Suppressor macrophage treated with lipopolysaccharide for 1 hour (primary cell): Measurements from ENCODE around the gene CRABP1.
"Not testable (repeated sequence)": the region's sequence is repeated elsewhere in the genome, so short reads cannot be mapped to it uniquely, and the experiment has no call there.

ENCODE experiments used
- DNase-seq, 3 donors: peaks; one replicate each; pipeline ENCODE4 v3.0.0-alpha.2; 2020 to 2022

Gene CRABP1

GRCh38 chr15:78380143-78380542, 40.0 kb downstream of the CRABP1 start:
- not testable (repeated sequence) for DNase-seq

- DNase-seq, result peak in 1 of 3 donors; percentile 10
Measured at GRCh38 chr15:78382114-78382880, 42.1 kb downstream of the CRABP1 start.

- DNase-seq, result no peak
Measured at GRCh38 chr15:78384651-78385050, 44.5 kb downstream of the CRABP1 start.

GRCh38 chr15:78387246-78388037, 47.3 kb downstream of the CRABP1 start:
- DNase-seq, result no peak

- DNase-seq, result no peak
Measured at GRCh38 chr15:78388865-78389264, 48.7 kb downstream of the CRABP1 start.

GRCh38 chr15:78389322-78389721, 49.2 kb downstream of the CRABP1 start:
- no peak for DNase-seq

- DNase-seq, result no peak
Measured at GRCh38 chr15:78389738-78390137, 49.6 kb downstream of the CRABP1 start.

GRCh38 chr15:78390242-78390641, 50.1 kb downstream of the CRABP1 start:
- no peak for DNase-seq

- no peak for DNase-seq
Measured at GRCh38 chr15:78390826-78391225, 50.7 kb downstream of the CRABP1 start.

GRCh38 chr15:78391781-78392180, 51.6 kb downstream of the CRABP1 start:
- no peak for DNase-seq

- no peak for DNase-seq
Measured at GRCh38 chr15:78392430-78392829, 52.3 kb downstream of the CRABP1 start.

GRCh38 chr15:78393137-78393536, 53.0 kb downstream of the CRABP1 start:
- DNase-seq, result no peak

GRCh38 chr15:78394026-78394425, 53.9 kb downstream of the CRABP1 start:
- peak; percentile 32 to 37 (median 33) for DNase-seq

GRCh38 chr15:78394981-78395616, 54.9 kb downstream of the CRABP1 start:
- DNase-seq, result peak in 1 of 3 donors; percentile 11

GRCh38 chr15:78396186-78396814, 56.1 kb downstream of the CRABP1 start:
- no peak for DNase-seq

- peak in 1 of 3 donors; percentile 27 for DNase-seq
Measured at GRCh38 chr15:78396976-78397375, 56.8 kb downstream of the CRABP1 start.

GRCh38 chr15:78397382-78397781, 57.2 kb downstream of the CRABP1 start:
- DNase-seq, result no peak
